Breast epithelium (tissue), 3 donors: Measurements from ENCODE around the gene TNRC18.

ENCODE experiments used
- CTCF ChIP-seq, 3 donors: fragments of 450-650 bp; IDR thresholded peaks; one replicate each; pipeline ENCODE4 v1.5.1; 2016 to 2017; ENCODE audit warnings: antibody characterized with exemption in 3 of 3, mild to moderate bottlenecking in 3 of 3, moderate library complexity in 3 of 3
- POLR2A ChIP-seq: fragments of 450-650 bp; IDR thresholded peaks from one replicate; pipeline ENCODE4 v1.6.1; 2016; ENCODE audit warnings: antibody characterized with exemption, mild to moderate bottlenecking, moderate library complexity
- POLR2AphosphoS5 ChIP-seq, 3 donors: sonication (generic); formaldehyde crosslinking; IDR thresholded peaks; one replicate each; pipeline ENCODE4 v1.6.1; 2017; ENCODE audit warnings: antibody characterized with exemption in 3 of 3

GRCh38 chr7:5352440-5353010 lies 71.1 kb downstream of the TNRC18 start:
- TF ChIP-seq CTCF (IDR thresholded peaks at IDR 0.05) (no peak), POLR2AphosphoS5 (IDR thresholded peaks at IDR 0.05) (no peak), POLR2A (no peak)
